Smooth muscle cell (in vitro differentiated cells): ENCODE results near the gene EVI5L. TPM values are rescaled to one million over a fixed set of nuclear protein-coding genes. Genes with fewer than 3 reads are reported as not detected.

Source experiments
- DNase-seq: peaks from one replicate; lab custom pipeline; 2025; ENCODE audit not compliant: unreplicated experiment; lab: John Stamatoyannopoulos, UW
- H2AFZ ChIP-seq: fragments of 200-600 bp; sonication (generic); 2 replicates; pipeline ENCODE4 v1.6.0; 2016; ENCODE audit warnings: antibody characterized with exemption, low read depth, mild to moderate bottlenecking
- H3F3A ChIP-seq: fragments of 200-600 bp; sonication (generic); 2 replicates; pipeline ENCODE4 v1.6.0; 2017; ENCODE audit warnings: antibody characterized with exemption, low read depth
- H3K27ac ChIP-seq: fragments of 200-600 bp; sonication (generic); 2 replicates; pipeline ENCODE4 v1.5.1; 2016; ENCODE audit warnings: low read depth, mild to moderate bottlenecking
- H3K27me3 ChIP-seq: fragments of 200-600 bp; sonication (generic); 2 replicates; pipeline ENCODE4 v1.6.1; 2016; ENCODE audit warnings: low read depth, mild to moderate bottlenecking
- H3K36me3 ChIP-seq: fragments of 200-600 bp; sonication (generic); 2 replicates; pipeline ENCODE4 v1.5.1; 2016; ENCODE audit warnings: low read depth
- H3K4me1 ChIP-seq: fragments of 200-600 bp; sonication (generic); 2 replicates; pipeline ENCODE4 v1.5.1; 2016; ENCODE audit warnings: low read depth
- H3K4me2 ChIP-seq: fragments of 200-600 bp; sonication (generic); 2 replicates; pipeline ENCODE4 v1.6.0; 2016; ENCODE audit warnings: mild to moderate bottlenecking
- H3K4me3 ChIP-seq: fragments of 200-600 bp; sonication (generic); 2 replicates; pipeline ENCODE4 v1.5.1; 2016; ENCODE audit warnings: mild to moderate bottlenecking
- H3K79me2 ChIP-seq: fragments of 200-600 bp; sonication (generic); 2 replicates; pipeline ENCODE4 v1.6.0; 2016; ENCODE audit warnings: low read depth, mild to moderate bottlenecking
- H3K9ac ChIP-seq: fragments of 200-600 bp; sonication (generic); 2 replicates; pipeline ENCODE4 v1.6.0; 2016; ENCODE audit warnings: low read depth
- H3K9me3 ChIP-seq: fragments of 200-600 bp; sonication (generic); replicated peaks from 2 replicates; pipeline ENCODE4 v1.5.1; 2016; ENCODE audit warnings: low read depth
- H4K20me1 ChIP-seq: fragments of 200-600 bp; sonication (generic); 2 replicates; pipeline ENCODE4 v1.6.0; 2016; ENCODE audit warnings: low read depth
- WGBS: methylation state at CpG from one replicate; pipeline ENCODE4 v1.1.7; 2016; ENCODE audit warnings: low lambda C conversion rate; 5-methylcytosine and 5-hydroxymethylcytosine counted together
- polyA plus RNA-seq: library from polyadenylated mRNA; unstranded; fragments of >200 nt; fragmentation: Nextera tagmentation; extraction: Ambion mirVana; gene quantifications from 2 replicates; pipeline ENCODE4 v1.2.1, GENCODE V29; 2016
- total RNA-seq: library from RNA; depleted of rRNA; stranded (reverse); fragments of >200 nt; gene quantifications from 2 replicates; pipeline ENCODE4 v1.2.3, GENCODE V29; 2014
- TF ChIP-seq, protein P1 (sequence below): fragments of 200-600 bp; sonication (generic); IDR thresholded peaks from 2 replicates; pipeline ENCODE4 v1.5.1; 2017; ENCODE audit warnings: borderline replicate concordance, mild to moderate bottlenecking, antibody characterized with exemption; ENCODE audit not compliant: insufficient read depth, poor library complexity, severe bottlenecking

EVI5L gene
- total and polyA plus RNA-seq, 2 experiments from 2014 or later: 8.8 to 21.2 TPM

DNA sequence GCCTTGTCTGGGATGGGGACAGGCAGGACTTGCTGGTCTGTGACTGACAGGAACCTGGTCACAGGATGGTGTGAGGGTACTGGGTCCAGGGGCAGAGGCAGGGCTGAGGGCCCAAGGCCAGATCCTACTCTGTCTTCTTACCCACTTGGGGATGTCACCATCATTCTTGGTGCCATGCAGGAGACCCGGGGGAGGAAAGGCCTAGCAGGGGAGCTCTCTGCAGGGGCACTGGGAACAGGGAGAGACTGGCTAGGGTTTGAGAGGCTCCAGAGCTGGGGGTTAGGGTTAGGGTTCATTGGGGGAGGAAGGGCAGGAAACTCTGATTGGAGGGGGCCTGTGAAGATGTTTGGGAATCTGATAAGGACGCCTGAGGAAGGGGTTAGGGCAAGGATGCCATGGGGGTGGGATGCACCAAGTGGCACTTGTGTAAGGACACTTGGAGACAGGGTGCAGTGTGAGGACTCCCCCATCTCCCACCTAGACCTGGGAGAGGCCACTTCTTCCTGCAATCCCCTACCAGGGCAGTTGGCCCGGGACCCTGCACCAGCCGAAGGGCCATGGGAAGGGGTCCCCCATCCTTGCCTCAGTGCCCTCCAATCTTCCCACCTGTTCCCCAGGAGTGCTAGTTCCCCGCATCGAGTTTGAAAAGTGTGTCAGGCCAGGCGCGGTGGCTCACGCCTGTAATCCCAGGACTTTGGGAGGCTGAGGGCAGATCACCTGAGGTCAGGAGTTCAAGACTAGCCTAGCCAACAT lies 37.2 kb downstream of the EVI5L start:
- H3K4me2 ChIP-seq: no peak overlapping the region
- WGBS: 91% methylated on average over 9 of the region's 9 CpGs
- TF ChIP-seq, protein P1, sequence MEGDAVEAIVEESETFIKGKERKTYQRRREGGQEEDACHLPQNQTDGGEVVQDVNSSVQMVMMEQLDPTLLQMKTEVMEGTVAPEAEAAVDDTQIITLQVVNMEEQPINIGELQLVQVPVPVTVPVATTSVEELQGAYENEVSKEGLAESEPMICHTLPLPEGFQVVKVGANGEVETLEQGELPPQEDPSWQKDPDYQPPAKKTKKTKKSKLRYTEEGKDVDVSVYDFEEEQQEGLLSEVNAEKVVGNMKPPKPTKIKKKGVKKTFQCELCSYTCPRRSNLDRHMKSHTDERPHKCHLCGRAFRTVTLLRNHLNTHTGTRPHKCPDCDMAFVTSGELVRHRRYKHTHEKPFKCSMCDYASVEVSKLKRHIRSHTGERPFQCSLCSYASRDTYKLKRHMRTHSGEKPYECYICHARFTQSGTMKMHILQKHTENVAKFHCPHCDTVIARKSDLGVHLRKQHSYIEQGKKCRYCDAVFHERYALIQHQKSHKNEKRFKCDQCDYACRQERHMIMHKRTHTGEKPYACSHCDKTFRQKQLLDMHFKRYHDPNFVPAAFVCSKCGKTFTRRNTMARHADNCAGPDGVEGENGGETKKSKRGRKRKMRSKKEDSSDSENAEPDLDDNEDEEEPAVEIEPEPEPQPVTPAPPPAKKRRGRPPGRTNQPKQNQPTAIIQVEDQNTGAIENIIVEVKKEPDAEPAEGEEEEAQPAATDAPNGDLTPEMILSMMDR: no peak
- no peak overlapping the region for H3K9ac ChIP-seq
- H3K4me3 ChIP-seq: no peak overlapping the region
- H3K79me2 ChIP-seq: no peaks in the 10 kb centered on the region
- H2AFZ ChIP-seq: no peak overlapping the region
- H3K27ac ChIP-seq: no peak overlapping the region
- no peaks in the 10 kb centered on the region for H4K20me1 ChIP-seq
- no peak for DNase-seq
- no peaks in the 10 kb centered on the region for H3K36me3 ChIP-seq
- peaks cover 2% of the 10 kb centered on the region for H3K4me1 ChIP-seq
- H3K27me3 ChIP-seq: peaks cover 63% of the 10 kb centered on the region
- no peaks in the 10 kb centered on the region for H3K9me3 ChIP-seq
- peaks cover 3% of the 10 kb centered on the region for H3F3A ChIP-seq

- Histone ChIP-seq H3K27me3 (peaks cover 64% of the 10 kb centered on the region), H3K4me1 (peaks cover 4% of the 10 kb centered on the region), H4K20me1 (no peaks in the 10 kb centered on the region), H3F3A (peaks cover 3% of the 10 kb centered on the region), H3K4me3 (no peak overlapping the region), H3K79me2 (no peaks in the 10 kb centered on the region), H3K36me3 (no peaks in the 10 kb centered on the region), H3K9me3 (no peaks in the 10 kb centered on the region), H3K27ac (no peak overlapping the region), H3K9ac (no peak overlapping the region), H3K4me2 (peak overlapping the region; percentile 84), H2AFZ (no peak overlapping the region)
- WGBS: 16% methylated on average over 16 of the region's 21 CpGs
- TF ChIP-seq, protein P1: no peak
- DNase-seq: no peak
These were observed 38.3 kb downstream of the EVI5L start for GRCh38 chr19:7868326-7868670.

- no peaks in the 10 kb centered on the region for H3K9me3 ChIP-seq
- 3% methylated on average over 65 of the region's 67 CpGs for WGBS
- TF ChIP-seq, protein P1: peak; percentile 68
- peak; percentile 54 for DNase-seq
- no peaks in the 10 kb centered on the region for H3K36me3 ChIP-seq
- no peaks in the 10 kb centered on the region for H3K79me2 ChIP-seq
- H2AFZ ChIP-seq: peak overlapping the region; percentile 62
- no peak overlapping the region for H3K27ac ChIP-seq
- peak overlapping the region; percentile 84 for H3K4me2 ChIP-seq
- H3K4me1 ChIP-seq: peaks cover 4% of the 10 kb centered on the region
- H3K4me3 ChIP-seq: peak overlapping the region; percentile 46
- peaks cover 3% of the 10 kb centered on the region for H3F3A ChIP-seq
- no peak overlapping the region for H3K9ac ChIP-seq
- no peaks in the 10 kb centered on the region for H4K20me1 ChIP-seq
- H3K27me3 ChIP-seq: peaks cover 64% of the 10 kb centered on the region
These were observed 38.8 kb downstream of the EVI5L start for GRCh38 chr19:7868671-7869452.
